Caco-2 (cell line): Measurements from ENCODE around the gene NBL1. TPM values are rescaled to one million over a fixed set of nuclear protein-coding genes. Genes with fewer than 3 reads are reported as not detected.

ENCODE experiments used
- BruUV-seq: library from RNA; stranded (reverse); fragments of 400-500 nt; replicated peaks from 2 replicates; lab custom pipeline; 2021; lab: Mats Ljungman, UMichigan
- CTCF ChIA-PET: fragments of 300-600 bp; sonication (Branson Sonifier 250); formaldehyde crosslinking; loops from one replicate; lab custom pipeline; 2022; ENCODE audit warnings: antibody characterized with exemption; lab: Charles Lee
- POLR2A ChIA-PET: fragments of 300-600 bp; sonication (Branson Sonifier 250); formaldehyde crosslinking; loops from one replicate; lab custom pipeline; 2022; ENCODE audit warnings: antibody characterized with exemption; lab: Charles Lee
- DNase-seq, 2 experiments: peaks; one replicate each; pipeline versions ENCODE4 v3.0.0 to v3.0.0-alpha.2; 2020 to 2022
- H3K27me3 ChIP-seq: replicated peaks from 2 replicates; pipeline ENCODE4 v1.6.0; 2011; ENCODE audit warnings: low read length; ENCODE audit not compliant: control insufficient read depth, insufficient read depth
- H3K36me3 ChIP-seq: 2 replicates; pipeline ENCODE4 v1.5.1; 2011; ENCODE audit warnings: low read length; ENCODE audit not compliant: control insufficient read depth, insufficient read depth
- H3K4me1 ChIP-seq: fragments of 250-450 bp; sonication (Bioruptor Pico); 2 replicates; pipeline ENCODE4 v1.5.1; 2020; ENCODE audit warnings: mild to moderate bottlenecking
- H3K4me3 ChIP-seq: 2 replicates; pipeline ENCODE4 v1.5.1; 2011; ENCODE audit warnings: low read depth, mild to moderate bottlenecking, control low read depth, low read length
- H3K9me3 ChIP-seq: fragments of 250-450 bp; sonication (Bioruptor Pico); 2 replicates; pipeline ENCODE4 v1.5.1; 2020; ENCODE audit warnings: mild to moderate bottlenecking, moderate library complexity
- H3K27ac Mint-ChIP-seq: one replicate; pipeline ENCODE4 v1.8.0; 2022; ENCODE audit warnings: mixed read lengths; ENCODE audit not compliant: unreplicated experiment
- H3K27me3 Mint-ChIP-seq: one replicate; pipeline ENCODE4 v1.8.0; 2022; ENCODE audit warnings: mixed read lengths; ENCODE audit not compliant: insufficient read depth, unreplicated experiment
- H3K36me3 Mint-ChIP-seq: one replicate; pipeline ENCODE4 v1.8.0; 2022; ENCODE audit warnings: mild to moderate bottlenecking, mixed read lengths; ENCODE audit not compliant: insufficient read depth, unreplicated experiment
- H3K4me1 Mint-ChIP-seq: one replicate; pipeline ENCODE4 v1.8.0; 2022; ENCODE audit warnings: low read depth, mixed read lengths; ENCODE audit not compliant: unreplicated experiment
- H3K4me3 Mint-ChIP-seq: one replicate; pipeline ENCODE4 v1.8.0; 2022; ENCODE audit warnings: mild to moderate bottlenecking, moderate library complexity, mixed read lengths; ENCODE audit not compliant: unreplicated experiment
- H3K9me3 Mint-ChIP-seq: one replicate; pipeline ENCODE4 v1.8.0; 2022; ENCODE audit warnings: mixed read lengths; ENCODE audit not compliant: unreplicated experiment
- intact Hi-C: fragments of 100-400 bp; cut with micrococcal nuclease; formaldehyde crosslinking; loops from one replicate; pipeline ENCODE4 v1.10.0; 2022; ENCODE audit not compliant: unreplicated experiment
- total RNA-seq: library from RNA; stranded (reverse); gene quantifications from 2 replicates; pipeline ENCODE4 v1.2.3, GENCODE V29; 2022
- TF ChIP-seq, protein P1 (sequence below), 2 experiments: fragments of 200-600 bp in 1 of 2; IDR thresholded peaks; 1 replicate in 1 of 2; 2 replicates in 1 of 2; pipeline versions ENCODE4 v1.5.1 to v1.8.0; 2011 to 2022; ENCODE audit warnings: antibody characterized with exemption in 1 of 2, control low read depth in 1 of 2, inconsistent platforms in 1 of 2, low read depth in 1 of 2, low read length in 1 of 2, mild to moderate bottlenecking in 1 of 2, moderate library complexity in 1 of 2; ENCODE audit not compliant: insufficient read depth in 1 of 2, severe bottlenecking in 1 of 2, unreplicated experiment in 1 of 2

Gene NBL1
- total RNA-seq, 1 experiment from 2014 or later: 24.0 TPM

DNA sequence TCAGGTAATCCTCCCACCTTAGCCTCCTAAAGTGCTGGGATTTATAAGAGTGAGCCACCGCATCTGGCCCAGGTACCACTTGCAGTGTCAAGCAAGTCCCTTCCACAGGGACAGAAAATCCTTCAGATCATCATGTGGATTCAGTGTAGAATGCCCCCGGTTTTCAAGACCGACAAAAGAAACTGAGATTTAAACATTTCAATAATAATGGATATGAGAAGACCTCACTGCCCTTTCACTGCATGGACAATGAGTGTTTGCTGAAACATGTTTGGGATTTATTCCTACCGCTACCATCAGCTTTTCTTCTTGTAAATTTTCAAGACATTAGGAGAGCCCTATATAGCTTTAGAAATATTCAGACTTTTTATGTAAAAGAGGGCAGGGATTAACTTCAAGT lies 62.0 kb downstream of the NBL1 start:
- H3K4me1 ChIP-seq: no peaks in the 10 kb centered on the region
- no peak for DNase-seq
- H3K36me3 ChIP-seq: no peaks in the 10 kb centered on the region
- TF ChIP-seq, protein P1, sequence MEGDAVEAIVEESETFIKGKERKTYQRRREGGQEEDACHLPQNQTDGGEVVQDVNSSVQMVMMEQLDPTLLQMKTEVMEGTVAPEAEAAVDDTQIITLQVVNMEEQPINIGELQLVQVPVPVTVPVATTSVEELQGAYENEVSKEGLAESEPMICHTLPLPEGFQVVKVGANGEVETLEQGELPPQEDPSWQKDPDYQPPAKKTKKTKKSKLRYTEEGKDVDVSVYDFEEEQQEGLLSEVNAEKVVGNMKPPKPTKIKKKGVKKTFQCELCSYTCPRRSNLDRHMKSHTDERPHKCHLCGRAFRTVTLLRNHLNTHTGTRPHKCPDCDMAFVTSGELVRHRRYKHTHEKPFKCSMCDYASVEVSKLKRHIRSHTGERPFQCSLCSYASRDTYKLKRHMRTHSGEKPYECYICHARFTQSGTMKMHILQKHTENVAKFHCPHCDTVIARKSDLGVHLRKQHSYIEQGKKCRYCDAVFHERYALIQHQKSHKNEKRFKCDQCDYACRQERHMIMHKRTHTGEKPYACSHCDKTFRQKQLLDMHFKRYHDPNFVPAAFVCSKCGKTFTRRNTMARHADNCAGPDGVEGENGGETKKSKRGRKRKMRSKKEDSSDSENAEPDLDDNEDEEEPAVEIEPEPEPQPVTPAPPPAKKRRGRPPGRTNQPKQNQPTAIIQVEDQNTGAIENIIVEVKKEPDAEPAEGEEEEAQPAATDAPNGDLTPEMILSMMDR (IDR thresholded peaks at IDR 0.05; ENCODE audit: insufficient read depth in 1 of 2, low read depth in 1 of 2, low read length in 1 of 2, severe bottlenecking in 1 of 2, unreplicated experiment in 1 of 2): no peak
- no peaks in the 10 kb centered on the region for H3K4me1 Mint-ChIP-seq
- H3K27me3 ChIP-seq: no peaks in the 10 kb centered on the region
- CTCF ChIA-PET: interaction anchor here (3.3 to 3.6 kb wide), 2 partner anchors 9 to 45 kb away, joined by 17 to 36 read pairs; no protein-coding TSS in a partner anchor
- H3K9me3 ChIP-seq: no peaks in the 10 kb centered on the region
- H3K36me3 Mint-ChIP-seq: no peaks in the 10 kb centered on the region
- POLR2A ChIA-PET: interaction anchor here (0.6 kb wide), 1 partner anchor 221 kb away, joined by 5 read pairs; the partner anchor contains the start of gene CAPZB
- H3K9me3 Mint-ChIP-seq: no peaks in the 10 kb centered on the region
- no peak overlapping the region for H3K4me3 ChIP-seq
- no peak overlapping the region for H3K27ac Mint-ChIP-seq
- H3K27me3 Mint-ChIP-seq: no peaks in the 10 kb centered on the region
- no peak overlapping the region for H3K4me3 Mint-ChIP-seq
- intact Hi-C loops: no loop called here
- BruUV-seq: no TSS peak

Other genes starting within 250 kb of the NBL1 start
- gene CAPZB, start 158.8 kb upstream of the NBL1 start, total RNA-seq: 205 and 223 TPM in 2 replicates
- gene HTR6, start 20.6 kb downstream of the NBL1 start, total RNA-seq: not detected in 2 replicates
- 12.1 and 15.1 TPM in 2 replicates for gene TMCO4, start 155.6 kb downstream of the NBL1 start, total RNA-seq
- gene RNF186, start 171.0 kb downstream of the NBL1 start, total RNA-seq: not detected in 2 replicates
- 15.1 and 15.6 TPM in 2 replicates for gene OTUD3, start 238.1 kb downstream of the NBL1 start, total RNA-seq